AG09309 (cell line): ENCODE data around the gene INPP5A.

Experiments
- DNase-seq: peaks from one replicate; pipeline ENCODE4 v3.0.0-alpha.2; 2010; ENCODE audit warnings: low read depth
- H3K4me3 ChIP-seq: 2 replicates; pipeline ENCODE4 v1.5.1; 2011; ENCODE audit warnings: mild to moderate bottlenecking, low read depth, low read length, moderate library complexity; ENCODE audit not compliant: control insufficient read depth
- TF ChIP-seq, protein P1 (sequence below): IDR thresholded peaks from 2 replicates; pipeline ENCODE4 v1.5.1; 2011; ENCODE audit warnings: mild to moderate bottlenecking, low read depth, low read length, inconsistent platforms; ENCODE audit not compliant: insufficient read depth, control insufficient read depth; ENCODE audit errors: missing control alignments

Gene INPP5A

DNA sequence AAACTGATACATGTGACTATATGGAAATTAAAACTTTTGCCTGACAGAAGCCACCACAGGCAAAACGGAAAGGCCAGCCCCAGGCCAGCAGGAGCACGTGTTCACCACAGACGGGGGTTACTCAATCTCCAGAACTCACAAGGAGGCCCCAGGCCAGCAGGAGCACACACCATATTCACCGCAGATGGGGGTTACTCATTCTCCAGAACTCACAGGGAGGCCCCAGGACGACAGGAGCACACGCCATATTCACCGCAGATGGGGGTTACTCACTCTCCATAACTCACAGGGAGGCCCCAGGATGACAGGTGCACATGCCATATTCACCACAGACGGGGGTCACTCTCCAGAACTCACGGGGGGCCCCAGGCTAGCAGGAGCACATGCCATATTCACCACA, 186.9 kb downstream of the INPP5A start:
- TF ChIP-seq, protein P1, sequence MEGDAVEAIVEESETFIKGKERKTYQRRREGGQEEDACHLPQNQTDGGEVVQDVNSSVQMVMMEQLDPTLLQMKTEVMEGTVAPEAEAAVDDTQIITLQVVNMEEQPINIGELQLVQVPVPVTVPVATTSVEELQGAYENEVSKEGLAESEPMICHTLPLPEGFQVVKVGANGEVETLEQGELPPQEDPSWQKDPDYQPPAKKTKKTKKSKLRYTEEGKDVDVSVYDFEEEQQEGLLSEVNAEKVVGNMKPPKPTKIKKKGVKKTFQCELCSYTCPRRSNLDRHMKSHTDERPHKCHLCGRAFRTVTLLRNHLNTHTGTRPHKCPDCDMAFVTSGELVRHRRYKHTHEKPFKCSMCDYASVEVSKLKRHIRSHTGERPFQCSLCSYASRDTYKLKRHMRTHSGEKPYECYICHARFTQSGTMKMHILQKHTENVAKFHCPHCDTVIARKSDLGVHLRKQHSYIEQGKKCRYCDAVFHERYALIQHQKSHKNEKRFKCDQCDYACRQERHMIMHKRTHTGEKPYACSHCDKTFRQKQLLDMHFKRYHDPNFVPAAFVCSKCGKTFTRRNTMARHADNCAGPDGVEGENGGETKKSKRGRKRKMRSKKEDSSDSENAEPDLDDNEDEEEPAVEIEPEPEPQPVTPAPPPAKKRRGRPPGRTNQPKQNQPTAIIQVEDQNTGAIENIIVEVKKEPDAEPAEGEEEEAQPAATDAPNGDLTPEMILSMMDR: no peak
- DNase-seq: peak; percentile 76

GRCh38 chr10:132725202-132725601, 187.6 kb downstream of the INPP5A start:
- TF ChIP-seq, protein P1: no peak
- no peak overlapping the region for H3K4me3 ChIP-seq
- no peak for DNase-seq

More for the DNA sequence above, 186.9 kb downstream of the INPP5A start:
- no peak overlapping the region for H3K4me3 ChIP-seq

DNA sequence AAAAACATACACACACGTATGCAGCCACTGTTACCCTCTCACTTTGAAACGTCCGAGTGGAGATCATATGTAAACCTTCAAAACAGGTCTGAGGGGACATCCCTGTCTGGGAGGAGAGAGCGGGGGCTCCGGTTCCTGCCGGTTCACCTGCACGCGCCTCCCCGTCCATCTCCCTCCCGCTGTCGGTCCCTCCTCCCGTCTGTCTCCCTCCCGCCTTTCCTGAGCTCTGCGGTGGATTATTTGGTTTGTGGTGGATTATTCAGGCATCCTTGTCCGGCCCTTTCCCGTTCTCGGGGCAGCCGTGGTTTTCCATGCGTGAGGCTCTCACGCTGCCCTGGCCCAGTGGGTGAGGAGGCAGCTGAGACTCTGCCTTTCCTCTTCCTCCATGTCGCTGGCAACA, 188.6 kb downstream of the INPP5A start:
- DNase-seq: no peak
- TF ChIP-seq, protein P1: no peak
- H3K4me3 ChIP-seq: no peak overlapping the region

- DNase-seq: no peak
- TF ChIP-seq, protein P1: no peak
- no peak overlapping the region for H3K4me3 ChIP-seq
Observed at GRCh38 chr10:132726951-132727350, 189.4 kb downstream of the INPP5A start.

DNA sequence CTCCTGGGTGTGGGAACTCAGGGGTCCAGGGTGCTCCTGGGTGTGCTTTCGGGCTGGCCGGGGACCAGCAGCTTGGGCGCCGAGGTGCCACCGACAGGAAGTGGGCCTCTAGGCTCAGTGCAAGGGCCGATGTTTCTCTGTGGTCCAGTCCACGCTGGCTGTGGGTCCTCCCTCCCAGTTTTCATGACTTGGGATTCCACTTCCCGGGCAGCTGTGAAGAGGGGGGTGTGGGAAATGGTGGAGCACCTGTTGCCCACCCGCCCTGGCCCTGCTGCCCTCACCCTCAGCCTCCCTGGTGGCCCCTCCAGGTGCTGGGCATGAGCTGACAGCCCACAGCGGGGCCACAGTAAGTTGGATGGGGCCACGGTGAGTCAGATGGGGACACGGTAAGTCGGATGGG, 189.8 kb downstream of the INPP5A start:
- DNase-seq: no peak
- TF ChIP-seq, protein P1: no peak
- H3K4me3 ChIP-seq: no peak overlapping the region

- no peak overlapping the region for H3K4me3 ChIP-seq
- DNase-seq: no peak
- TF ChIP-seq, protein P1: no peak
Observed at GRCh38 chr10:132728321-132728720, 190.7 kb downstream of the INPP5A start.

GRCh38 chr10:132728741-132729140, 191.2 kb downstream of the INPP5A start:
- DNase-seq: no peak
- TF ChIP-seq, protein P1: no peak

More at GRCh38 chr10:132728741-132729140, 191.2 kb downstream of the INPP5A start:
- H3K4me3 ChIP-seq: no peak overlapping the region
